RWPE2 (cell line): ENCODE results near the gene ALCAM.
A peak's percentile ranks its signal among the peaks of the same experiment; 100 is the strongest.

Experiments
- ATAC-seq: fragments of 200-7000 bp; cut with Tn5 transposase; 3 replicates; pipeline ENCODE4 v1.9.1; 2021; ENCODE audit warnings: low read depth
- DNase-seq: peaks from one replicate; pipeline ENCODE4 v3.0.0-alpha.2; 2020; ENCODE audit warnings: low spot score
- H3K27ac ChIP-seq: fragments of 450-650 bp; 2 replicates; pipeline ENCODE4 v1.5.1; 2017; ENCODE audit warnings: mild to moderate bottlenecking; ENCODE audit not compliant: poor library complexity, severe bottlenecking
- H3K27me3 ChIP-seq: fragments of 250-450 bp; sonication (Bioruptor Pico); 2 replicates; pipeline ENCODE4 v1.5.1; 2021; ENCODE audit warnings: mild to moderate bottlenecking, moderate library complexity; ENCODE audit not compliant: insufficient read depth, poor library complexity, severe bottlenecking
- H3K36me3 ChIP-seq: fragments of 250-450 bp; sonication (Bioruptor Pico); 2 replicates; pipeline ENCODE4 v1.5.1; 2020; ENCODE audit warnings: low read depth, mild to moderate bottlenecking, moderate library complexity
- H3K4me1 ChIP-seq: fragments of 250-450 bp; sonication (Bioruptor Pico); 2 replicates; pipeline ENCODE4 v1.5.1; 2021; ENCODE audit warnings: mild to moderate bottlenecking, moderate library complexity; ENCODE audit not compliant: insufficient read depth, poor library complexity, severe bottlenecking
- H3K4me3 ChIP-seq: fragments of 250-450 bp; sonication (Bioruptor Pico); 2 replicates; pipeline ENCODE4 v1.5.1; 2021; ENCODE audit warnings: mild to moderate bottlenecking, moderate library complexity; ENCODE audit not compliant: severe bottlenecking
- H3K9me3 ChIP-seq: fragments of 250-450 bp; sonication (Bioruptor Pico); 2 replicates; pipeline ENCODE4 v1.5.1; 2021; ENCODE audit warnings: mild to moderate bottlenecking, moderate library complexity; ENCODE audit not compliant: severe bottlenecking
- CTCF ChIP-seq: fragments of 450-650 bp; IDR thresholded peaks from one replicate; pipeline ENCODE4 v1.5.1; 2017; ENCODE audit warnings: mild to moderate bottlenecking, moderate library complexity; ENCODE audit not compliant: poor library complexity, severe bottlenecking

The ALCAM gene

GRCh38 chr3:105515372-105515771 lies 148.7 kb downstream of the ALCAM start:
- ATAC-seq (no peak), DNase-seq (no peak)
- no peak for TF ChIP-seq CTCF
- Histone ChIP-seq H3K27ac (no peak overlapping the region), H3K9me3 (no peaks in the 10 kb centered on the region), H3K36me3 (peaks cover 1% of the 10 kb centered on the region; the same call in 1 of the 2 replicates), H3K4me3 (no peak overlapping the region), H3K4me1 (peaks cover 30% of the 10 kb centered on the region), H3K27me3 (no peaks in the 10 kb centered on the region)

GRCh38 chr3:105516972-105517371 lies 150.3 kb downstream of the ALCAM start:
- no peak for TF ChIP-seq CTCF
- peaks cover 28% of the 10 kb centered on the region for H3K4me1 ChIP-seq
- DNase-seq = no peak

GRCh38 chr3:105518203-105518602 lies 151.5 kb downstream of the ALCAM start:
- ATAC-seq (peak; percentile 44; the same call in 1 of the 3 replicates), DNase-seq (no peak)
- TF ChIP-seq CTCF = no peak
- Histone ChIP-seq H3K4me3 (no peak overlapping the region), H3K27ac (no peak overlapping the region), H3K9me3 (no peaks in the 10 kb centered on the region), H3K27me3 (no peaks in the 10 kb centered on the region), H3K36me3 (peaks cover 3% of the 10 kb centered on the region; the same call in 1 of the 2 replicates), H3K4me1 (peaks cover 17% of the 10 kb centered on the region)

More at GRCh38 chr3:105516972-105517371, 150.3 kb downstream of the ALCAM start:
- Histone ChIP-seq H3K27me3 (no peaks in the 10 kb centered on the region), H3K4me3 (no peak overlapping the region), H3K27ac (no peak overlapping the region), H3K9me3 (no peaks in the 10 kb centered on the region), H3K36me3 (peaks cover 3% of the 10 kb centered on the region; the same call in 1 of the 2 replicates)
- ATAC-seq = no peak

- H3K4me3 ChIP-seq = no peak overlapping the region
- no peaks in the 10 kb centered on the region for H3K9me3 ChIP-seq
- no peaks in the 10 kb centered on the region for H3K27me3 ChIP-seq
- peaks cover 19% of the 10 kb centered on the region for H3K4me1 ChIP-seq
- ATAC-seq (peak; percentile 76), DNase-seq (no peak)
- TF ChIP-seq CTCF = peak; percentile 89
- peaks cover 5% of the 10 kb centered on the region; the same call in 1 of the 2 replicates for H3K36me3 ChIP-seq
- no peak overlapping the region for H3K27ac ChIP-seq
These were observed 152.2 kb downstream of the ALCAM start for GRCh38 chr3:105518806-105519418.

- Histone ChIP-seq H3K4me3 (no peak overlapping the region), H3K9me3 (no peaks in the 10 kb centered on the region), H3K4me1 (peaks cover 24% of the 10 kb centered on the region), H3K27me3 (no peaks in the 10 kb centered on the region), H3K36me3 (peaks cover 26% of the 10 kb centered on the region), H3K27ac (no peak overlapping the region)
- TF ChIP-seq CTCF = no peak
- ATAC-seq (no peak; the same call in 2 of the 3 replicates), DNase-seq (no peak)
These were observed 155.1 kb downstream of the ALCAM start for GRCh38 chr3:105521770-105522169.
